ENCODE data around the gene THADA.

DNA sequence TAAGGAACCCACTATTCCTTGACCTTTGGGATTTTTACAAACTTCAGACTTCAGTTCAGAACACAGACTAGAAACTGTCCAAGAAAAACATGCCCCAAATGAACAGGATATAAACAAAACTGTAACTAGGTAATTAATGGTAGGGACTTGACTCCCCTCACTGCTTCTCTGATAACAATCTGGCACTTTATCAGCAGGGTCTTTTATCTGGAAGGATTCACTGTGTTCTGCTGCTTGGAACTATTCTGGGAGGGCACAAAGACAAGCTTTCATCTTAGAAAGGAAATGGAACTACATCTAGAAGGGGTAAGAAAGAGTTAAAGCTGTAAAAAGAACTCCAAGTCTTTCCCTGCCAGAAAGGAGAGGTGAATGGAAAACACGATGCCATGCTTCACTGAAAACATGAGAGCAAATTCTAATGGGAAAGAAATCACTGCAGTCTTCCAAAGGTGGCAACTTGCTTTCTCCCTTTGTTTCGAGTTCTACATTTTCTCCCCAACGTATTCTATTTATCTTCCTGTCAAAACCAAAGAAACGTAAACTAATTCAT is 181.2 kb downstream of the THADA start:
- TF ChIP-seq, protein P1, sequence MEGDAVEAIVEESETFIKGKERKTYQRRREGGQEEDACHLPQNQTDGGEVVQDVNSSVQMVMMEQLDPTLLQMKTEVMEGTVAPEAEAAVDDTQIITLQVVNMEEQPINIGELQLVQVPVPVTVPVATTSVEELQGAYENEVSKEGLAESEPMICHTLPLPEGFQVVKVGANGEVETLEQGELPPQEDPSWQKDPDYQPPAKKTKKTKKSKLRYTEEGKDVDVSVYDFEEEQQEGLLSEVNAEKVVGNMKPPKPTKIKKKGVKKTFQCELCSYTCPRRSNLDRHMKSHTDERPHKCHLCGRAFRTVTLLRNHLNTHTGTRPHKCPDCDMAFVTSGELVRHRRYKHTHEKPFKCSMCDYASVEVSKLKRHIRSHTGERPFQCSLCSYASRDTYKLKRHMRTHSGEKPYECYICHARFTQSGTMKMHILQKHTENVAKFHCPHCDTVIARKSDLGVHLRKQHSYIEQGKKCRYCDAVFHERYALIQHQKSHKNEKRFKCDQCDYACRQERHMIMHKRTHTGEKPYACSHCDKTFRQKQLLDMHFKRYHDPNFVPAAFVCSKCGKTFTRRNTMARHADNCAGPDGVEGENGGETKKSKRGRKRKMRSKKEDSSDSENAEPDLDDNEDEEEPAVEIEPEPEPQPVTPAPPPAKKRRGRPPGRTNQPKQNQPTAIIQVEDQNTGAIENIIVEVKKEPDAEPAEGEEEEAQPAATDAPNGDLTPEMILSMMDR (IDR thresholded peaks at IDR 0.05; ENCODE audit: low read depth, low read length, poor library complexity, severe bottlenecking), result no peak
- no peak for TF ChIP-seq EZH2phosphoT487 (IDR thresholded peaks at IDR 0.05; ENCODE audit: borderline replicate concordance, low read length)

Measured in DOHH2 (cell line).